IMR-90 (cell line): ENCODE data around the gene MAN1C1. TPM values are rescaled to one million over a fixed set of nuclear protein-coding genes. Genes with fewer than 3 reads are reported as not detected.
A peak's percentile ranks its signal among the peaks of the same experiment; 100 is the strongest.

Experiments
- ATAC-seq: fragments of 200-7000 bp; cut with Tn5 transposase; 2 replicates; pipeline ENCODE4 v1.9.1; 2020; ENCODE audit warnings: low read depth, mild to moderate bottlenecking, moderate library complexity
- BruUV-seq: library from RNA; stranded (reverse); fragments of 400-500 nt; replicated peaks from 2 replicates; lab custom pipeline; 2021; lab: Mats Ljungman, UMichigan
- CTCF ChIA-PET: fragments of 300-600 bp; formaldehyde crosslinking; extraction: SDS; loops from one replicate; lab custom pipeline; 2021; ENCODE audit warnings: antibody characterized with exemption; lab: Yijun Ruan, JAX
- POLR2A ChIA-PET: fragments of 300-600 bp; sonication (Branson Sonifier 250); formaldehyde crosslinking; loops from one replicate; lab custom pipeline; 2022; ENCODE audit warnings: antibody characterized with exemption; ENCODE audit not compliant: unreplicated experiment; lab: Charles Lee
- DNase-seq: peaks from one replicate; pipeline ENCODE4 v3.0.0; 2013
- H2AFZ ChIP-seq: replicated peaks from 2 replicates; pipeline ENCODE3; 2013; ENCODE audit warnings: low read length, mild to moderate bottlenecking; ENCODE audit not compliant: poor library complexity
- H2AK5ac ChIP-seq: 2 replicates; pipeline ENCODE4 v1.6.1; 2013; ENCODE audit warnings: low read depth, low read length, inconsistent platforms
- H2AK9ac ChIP-seq: replicated peaks from 2 replicates; pipeline ENCODE3; 2013; ENCODE audit warnings: mild to moderate bottlenecking, low read depth, low read length, moderate library complexity; ENCODE audit not compliant: poor library complexity
- H2BK120ac ChIP-seq: 2 replicates; pipeline ENCODE4 v1.6.1; 2013; ENCODE audit warnings: low read depth, low read length, inconsistent platforms
- H2BK15ac ChIP-seq: 3 replicates; pipeline ENCODE4 v1.6.1; 2013; ENCODE audit warnings: low read depth, low read length, inconsistent platforms
- H2BK20ac ChIP-seq: 2 replicates; pipeline ENCODE4 v1.6.1; 2013; ENCODE audit warnings: low read depth, mild to moderate bottlenecking, inconsistent platforms, low read length, moderate library complexity
- H2BK5ac ChIP-seq: 2 replicates; pipeline ENCODE4 v1.6.1; 2013; ENCODE audit warnings: mild to moderate bottlenecking, low read depth, low read length, inconsistent platforms; ENCODE audit not compliant: poor library complexity, severe bottlenecking
- H3K14ac ChIP-seq: replicated peaks from 2 replicates; pipeline ENCODE4 v1.6.1; 2013; ENCODE audit warnings: low read depth, low read length, inconsistent platforms
- H3K18ac ChIP-seq: 2 replicates; pipeline ENCODE4 v1.6.1; 2013; ENCODE audit warnings: low read depth, low read length, control low read depth
- H3K23ac ChIP-seq: 2 replicates; pipeline ENCODE4 v1.6.1; 2013; ENCODE audit warnings: low read depth, low read length, inconsistent platforms
- H3K27ac ChIP-seq: 2 replicates; pipeline ENCODE4 v1.5.1; 2013; ENCODE audit warnings: mild to moderate bottlenecking, control low read depth, low read length; ENCODE audit not compliant: insufficient read depth
- H3K27me3 ChIP-seq: 2 replicates; pipeline ENCODE4 v1.6.1; 2013; ENCODE audit warnings: low read length; ENCODE audit not compliant: control insufficient read depth, insufficient read depth
- H3K36me3 ChIP-seq: 2 replicates; pipeline ENCODE4 v1.6.1; 2013; ENCODE audit warnings: low read length, mixed read lengths; ENCODE audit not compliant: control insufficient read depth, insufficient read depth
- H3K4ac ChIP-seq: 2 replicates; pipeline ENCODE4 v1.6.1; 2013; ENCODE audit warnings: low read depth, low read length, inconsistent platforms
- H3K4me1 ChIP-seq: 2 replicates; pipeline ENCODE4 v1.6.1; 2013; ENCODE audit warnings: low read length, mixed read lengths; ENCODE audit not compliant: control insufficient read depth, insufficient read depth
- H3K4me2 ChIP-seq: 2 replicates; pipeline ENCODE4 v1.6.1; 2013; ENCODE audit warnings: low read depth, mild to moderate bottlenecking, control low read depth, low read length, moderate library complexity
- H3K4me3 ChIP-seq: 2 replicates; pipeline ENCODE4 v1.5.1; 2013; ENCODE audit warnings: low read depth, mild to moderate bottlenecking, control low read depth, low read length, moderate library complexity; ENCODE audit not compliant: insufficient read depth
- H3K56ac ChIP-seq: 2 replicates; pipeline ENCODE4 v1.6.1; 2013; ENCODE audit warnings: low read length, inconsistent platforms; ENCODE audit not compliant: insufficient read depth; ENCODE audit errors: extremely low read depth
- H3K79me1 ChIP-seq, 2 experiments: 2 replicates each; pipeline ENCODE4 v1.6.1; 2013; ENCODE audit warnings: low read length in 2 of 2, inconsistent platforms in 1 of 2, low read depth in 1 of 2
- H3K9ac ChIP-seq: 2 replicates; pipeline ENCODE4 v1.6.1; 2013; ENCODE audit warnings: low read depth, low read length, control low read depth
- H3K9me1 ChIP-seq: 2 replicates; pipeline ENCODE4 v1.6.1; 2013; ENCODE audit warnings: low read length, inconsistent platforms; ENCODE audit not compliant: insufficient read depth
- H3K9me3 ChIP-seq: 2 replicates; pipeline ENCODE4 v1.6.1; 2013; ENCODE audit warnings: low read length; ENCODE audit not compliant: control insufficient read depth, insufficient read depth
- H4K20me1 ChIP-seq: 2 replicates; pipeline ENCODE4 v1.6.1; 2013; ENCODE audit warnings: low read length, inconsistent platforms; ENCODE audit not compliant: insufficient read depth
- H4K5ac ChIP-seq: 2 replicates; pipeline ENCODE4 v1.6.1; 2013; ENCODE audit warnings: mild to moderate bottlenecking, low read depth, low read length, control low read depth
- H4K8ac ChIP-seq, 2 experiments: 2 replicates each; pipeline ENCODE4 v1.6.1; 2013; ENCODE audit warnings: low read depth in 2 of 2, low read length in 2 of 2, control low read depth in 1 of 2, inconsistent platforms in 1 of 2
- H4K91ac ChIP-seq: 2 replicates; pipeline ENCODE4 v1.6.1; 2013; ENCODE audit warnings: low read depth, low read length, inconsistent platforms; ENCODE audit not compliant: insufficient read depth
- BHLHE40 ChIP-seq: fragments of 150-350 bp; IDR thresholded peaks from 2 replicates; pipeline ENCODE4 v1.6.1; 2016; ENCODE audit warnings: mild to moderate bottlenecking, low read depth, low read length
- CHD1 ChIP-seq: IDR thresholded peaks from 2 replicates; pipeline ENCODE4 v1.6.1; 2012; ENCODE audit warnings: low read depth, low read length, improper control_type of control experiment
- CTCF ChIP-seq: conservative IDR thresholded peaks from 2 replicates; pipeline ENCODE4 v1.5.1; 2012; ENCODE audit warnings: mild to moderate bottlenecking, low read depth, low read length, improper control_type of control experiment
- FOS ChIP-seq: fragments of 150-350 bp; IDR thresholded peaks from 2 replicates; pipeline ENCODE4 v1.6.1; 2016; ENCODE audit warnings: low read depth, low read length
- MAFK ChIP-seq: IDR thresholded peaks from 2 replicates; pipeline ENCODE4 v1.6.1; 2012; ENCODE audit warnings: low read depth, low read length, improper control_type of control experiment
- NFE2L2 ChIP-seq: fragments of 150-350 bp; IDR thresholded peaks from 2 replicates; pipeline ENCODE4 v1.6.1; 2016; ENCODE audit warnings: low read depth, mild to moderate bottlenecking, low read length
- RAD21 ChIP-seq: IDR thresholded peaks from 2 replicates; pipeline ENCODE4 v1.6.1; 2012; ENCODE audit warnings: low read length, improper control_type of control experiment
- RCOR1 ChIP-seq: IDR thresholded peaks from 2 replicates; pipeline ENCODE4 v1.6.1; 2012; ENCODE audit warnings: mild to moderate bottlenecking, low read length, improper control_type of control experiment; ENCODE audit not compliant: insufficient replicate concordance
- RFX5 ChIP-seq: IDR thresholded peaks from 2 replicates; pipeline ENCODE4 v1.8.0; 2012; ENCODE audit warnings: low read depth, mild to moderate bottlenecking, low read length, moderate library complexity
- SMC3 ChIP-seq: fragments of 150-350 bp; IDR thresholded peaks from 2 replicates; pipeline ENCODE4 v1.6.1; 2016; ENCODE audit warnings: low read depth, mild to moderate bottlenecking, antibody characterized with exemption, low read length, moderate library complexity
- WGBS, 2 experiments: methylation state at CpG; one replicate each; pipeline versions ENCODE4 v1.1.5 to v1.1.7; 2013; ENCODE audit warnings: missing lambda C conversion rate in 2 of 2; ENCODE audit not compliant: insufficient read length in 1 of 2; ENCODE audit errors: extremely low coverage in 2 of 2; 5-methylcytosine and 5-hydroxymethylcytosine counted together
- dilution Hi-C: fragments of 300-500 bp; cut with HindIII; formaldehyde crosslinking; loops from one replicate; pipeline ENCODE4 v1.14.3; 2018; ENCODE audit warnings: low sequenced_read_pairs; ENCODE audit not compliant: unreplicated experiment
- in situ Hi-C: fragments of 300-500 bp; cut with MboI; formaldehyde crosslinking; loops from 3 replicates; pipeline ENCODE4 v1.14.3; 2019; ENCODE audit warnings: low sequenced_read_pairs, inconsistent platforms, mixed read lengths
- intact Hi-C: fragments of 100-400 bp; cut with micrococcal nuclease; formaldehyde crosslinking; loops from 2 replicates; pipeline ENCODE4 v1.10.0; 2022
- polyA plus RNA-seq, 3 experiments: library from polyadenylated mRNA; depleted of rRNA; stranded (reverse); fragments of >200 nt; gene quantifications; 2 replicates each; pipeline ENCODE4 v1.2.3, GENCODE V29; 2012; ENCODE audit warnings: low replicate concordance in 1 of 3
- total RNA-seq: library from RNA; depleted of rRNA; stranded (reverse); fragments of >200 nt; gene quantifications from 2 replicates; pipeline ENCODE4 v1.2.3, GENCODE V29; 2012

Gene MAN1C1
- total and polyA plus RNA-seq, 2 of the 4 experiments (the other 2 are of a cell fraction) = 3.2 to 11.3 TPM

- Histone ChIP-seq H4K20me1 (peaks cover 25% of the 10 kb centered on the region), H3K23ac (peak overlapping the region; percentile 11; the same call in 1 of the 2 replicates), H2BK15ac (no peak overlapping the region), H4K8ac (no peak overlapping the region), H3K4me1 (peaks cover 1% of the 10 kb centered on the region; the same call in 1 of the 2 replicates), H3K18ac (no peak overlapping the region), H3K14ac (no peak overlapping the region), H3K56ac (no peak overlapping the region), H3K4me2 (no peak overlapping the region), H3K36me3 (peaks cover 16% of the 10 kb centered on the region; the same call in 1 of the 2 replicates), H3K9ac (no peak overlapping the region), H2BK5ac (no peak overlapping the region), H2AK5ac (no peak overlapping the region), H4K5ac (no peak overlapping the region), H3K9me1 (peaks cover 4% of the 10 kb centered on the region; the same call in 1 of the 2 replicates), H3K9me3 (no peaks in the 10 kb centered on the region), H2AFZ (no peak overlapping the region), H2BK20ac (no peak overlapping the region), H2AK9ac (no peak overlapping the region), H3K27me3 (no peaks in the 10 kb centered on the region), H2BK120ac (no peak overlapping the region), H3K4ac (no peak overlapping the region), H3K4me3 (no peak overlapping the region), H3K79me1 (peaks cover 0 to 10% of the 10 kb centered on the region in 2 experiments; a peak in 2 of 4 replicates), H3K27ac (no peak overlapping the region), H4K91ac (no peak overlapping the region)
- in situ Hi-C loops = no loop called here
- TF ChIP-seq FOS (no peak), BHLHE40 (no peak), MAFK (no peak), RFX5 (no peak), RAD21 (no peak), RCOR1 (no peak), SMC3 (no peak), CTCF (no peak), NFE2L2 (no peak), CHD1 (no peak)
- DNase-seq = peak; percentile 37
- 100% methylated on average over 1 of the region's 6 CpGs; no CpG with 5 or more reads in 1 of the 2 experiments for WGBS, 2 experiments
- no peak for ATAC-seq
- BruUV-seq = no TSS peak
- intact Hi-C loops = no loop called here
- dilution Hi-C loops = no loop called here
- CTCF ChIA-PET = no interaction called here
- POLR2A ChIA-PET = no interaction called here
Measured at GRCh38 chr1:25648681-25649440, 32.3 kb downstream of the MAN1C1 start.
